GM19023 (cell line): ENCODE measurements around the gene ZNF536.

Source experiments
- ATAC-seq: cut with Tn5 transposase; IDR thresholded peaks from one replicate; pipeline ENCODE4 v1.9.1; 2021; ENCODE audit warnings: mild to moderate bottlenecking, moderate library complexity; ENCODE audit not compliant: unreplicated experiment

Gene ZNF536

GRCh38 chr19:30371960-30372824, at the start of gene ZNF536:
Gene ZNF536, plus strand, starts transcription at chr19:30372384. Its CDS starts 71,179 bp downstream, at chr19:30443563.
- no peak for ATAC-seq

GRCh38 chr19:30322641-30323320, 49.4 kb upstream of the ZNF536 start:
- no peak for ATAC-seq

GRCh38 chr19:30323904-30324303, 48.3 kb upstream of the ZNF536 start:
- ATAC-seq, result no peak

GRCh38 chr19:30324982-30325381, 47.2 kb upstream of the ZNF536 start:
- ATAC-seq, result no peak

- ATAC-seq, result no peak
Observed at GRCh38 chr19:30325676-30326392, 46.4 kb upstream of the ZNF536 start.

- no peak for ATAC-seq
Observed at GRCh38 chr19:30326393-30326710, 45.8 kb upstream of the ZNF536 start.

GRCh38 chr19:30327331-30327730, 44.9 kb upstream of the ZNF536 start:
- no peak for ATAC-seq

GRCh38 chr19:30328096-30328495, 44.1 kb upstream of the ZNF536 start:
- ATAC-seq, result no peak

GRCh38 chr19:30330266-30330665, 41.9 kb upstream of the ZNF536 start:
- no peak for ATAC-seq

GRCh38 chr19:30332445-30333234, 39.5 kb upstream of the ZNF536 start:
- no peak for ATAC-seq

- ATAC-seq, result no peak
Observed at GRCh38 chr19:30333291-30334065, 38.7 kb upstream of the ZNF536 start.

- ATAC-seq, result no peak
Observed at GRCh38 chr19:30334841-30335240, 37.3 kb upstream of the ZNF536 start.

- no peak for ATAC-seq
Observed at GRCh38 chr19:30335306-30335886, 36.8 kb upstream of the ZNF536 start.

GRCh38 chr19:30336290-30336689, 35.9 kb upstream of the ZNF536 start:
- no peak for ATAC-seq

- no peak for ATAC-seq
Observed at GRCh38 chr19:30338041-30338456, 34.1 kb upstream of the ZNF536 start.

- ATAC-seq, result no peak
Observed at GRCh38 chr19:30338878-30339623, 33.1 kb upstream of the ZNF536 start.

GRCh38 chr19:30339624-30340525, 32.3 kb upstream of the ZNF536 start:
- no peak for ATAC-seq
